Measurements from ENCODE around the gene CACNA1E. TPM values are rescaled to one million over a fixed set of nuclear protein-coding genes. Genes with fewer than 3 reads are reported as not detected.
A peak's percentile ranks its signal among the peaks of the same experiment; 100 is the strongest.

The CACNA1E gene
- total RNA-seq (2016; rRNA removed; fragmentation: Illumina TruSeq; extraction: Trizol), result not detected in 2 replicates
- not detected in 2 replicates for total RNA-seq (2016; cell fraction: cytosol; rRNA removed; fragmentation: Illumina TruSeq; extraction: Trizol; ENCODE audit: low read depth)
- total RNA-seq (2016; cell fraction: insoluble cytoplasmic fraction; rRNA removed; fragmentation: Illumina TruSeq; extraction: Trizol), result not detected in 2 replicates
- total RNA-seq (2016; cell fraction: membrane; rRNA removed; fragmentation: Illumina TruSeq; extraction: Trizol), result not detected in 2 replicates
- total RNA-seq (2016; cell fraction: nucleus; rRNA removed; fragmentation: Illumina TruSeq; extraction: Trizol), result not detected in 2 replicates
- polyA plus RNA-seq (2011; rRNA removed), result not detected in 2 replicates
- not detected in 2 replicates for polyA plus RNA-seq (2011; cell fraction: cytosol; rRNA removed)
- 0.02 TPM in 2 replicates for polyA plus RNA-seq (2011; cell fraction: nucleus; rRNA removed)
- not detected in 2 replicates for polyA plus RNA-seq (2012)
- not detected in 2 replicates for polyA plus RNA-seq (2016; cell fraction: cytosol; fragmentation: Illumina TruSeq; extraction: Trizol; ENCODE audit: low read depth)
- polyA plus RNA-seq (2016; cell fraction: insoluble cytoplasmic fraction; fragmentation: Illumina TruSeq; extraction: Trizol; ENCODE audit: low read depth), result not detected in 2 replicates
- polyA plus RNA-seq (2016; cell fraction: membrane; fragmentation: Illumina TruSeq; extraction: Trizol; ENCODE audit: low read depth), result not detected in 2 replicates
- not detected in 2 replicates for polyA plus RNA-seq (2016; cell fraction: nucleus; fragmentation: Illumina TruSeq; extraction: Trizol; ENCODE audit: insufficient read depth, low read depth)
- 0.02 TPM in 1 of 2 replicates, not detected in the other for polyA minus RNA-seq (2011; rRNA and poly(A)+ RNA removed; ENCODE audit: low replicate concordance)
- polyA minus RNA-seq (2011; cell fraction: cytosol; rRNA and poly(A)+ RNA removed), result not detected in 2 replicates
- not detected in 2 replicates for polyA minus RNA-seq (2011; cell fraction: nucleus; rRNA and poly(A)+ RNA removed)
- Bru-seq, nascent RNA, result percentile 10 among the genes with signal in this experiment
- BruChase-seq, experiment 1, labeled RNA remaining after a 6-hour chase, result percentile 7 among the genes with signal in this experiment
- percentile 11 among the genes with signal in this experiment for BruChase-seq, experiment 2, labeled RNA remaining after a 2-hour chase
- long read RNA-seq, experiment 1, result 0 reads
- long read RNA-seq, experiment 2, result 0 reads

DNA sequence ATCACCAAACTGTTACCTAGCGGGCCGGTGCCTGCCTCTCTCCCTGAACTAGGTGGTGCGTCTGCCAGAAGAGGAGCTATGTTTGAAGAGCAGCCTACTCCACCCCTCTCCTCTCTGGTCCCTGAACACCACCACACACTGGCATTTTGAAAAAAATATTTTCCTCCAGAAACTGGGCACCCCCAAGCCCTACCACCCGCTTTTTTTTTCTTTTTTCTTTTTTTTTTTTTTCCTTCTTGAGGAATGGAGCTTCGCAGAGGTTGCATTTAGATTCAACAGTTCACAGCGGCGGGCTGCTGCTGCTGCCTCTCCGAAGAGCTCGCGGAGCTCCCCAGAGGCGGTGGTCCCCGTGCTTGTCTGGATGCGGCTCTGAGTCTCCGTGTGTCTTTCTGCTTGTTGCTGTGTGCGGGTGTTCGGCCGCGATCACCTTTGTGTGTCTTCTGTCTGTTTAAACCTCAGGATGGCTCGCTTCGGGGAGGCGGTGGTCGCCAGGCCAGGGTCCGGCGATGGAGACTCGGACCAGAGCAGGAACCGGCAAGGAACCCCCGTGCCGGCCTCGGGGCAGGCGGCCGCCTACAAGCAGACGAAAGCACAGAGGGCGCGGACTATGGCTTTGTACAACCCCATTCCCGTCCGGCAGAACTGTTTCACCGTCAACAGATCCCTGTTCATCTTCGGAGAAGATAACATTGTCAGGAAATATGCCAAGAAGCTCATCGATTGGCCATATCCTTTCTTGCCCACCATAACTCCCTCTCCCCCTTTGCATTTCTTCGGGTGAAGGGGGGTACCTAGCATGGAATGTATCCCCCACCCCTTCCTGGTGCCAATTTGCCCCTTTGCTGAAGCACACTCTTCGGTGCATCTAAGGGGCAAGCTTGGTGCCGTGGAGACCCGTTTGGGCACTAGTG, at the start of gene CACNA1E:
TSS of gene CACNA1E (plus strand) at position 233 of the 911 bp plus-strand sequence. CDS start at position 461, 228 bp downstream.
- FAIRE-seq (no peak), ATAC-seq (no peak), DNase-seq (ENCODE audit: low spot score) (no peak)
- no peak within 1 kb of the TSS for H3K27ac ChIP-seq (ENCODE audit: extremely low read length, insufficient read depth, low read length)
- H3K27me3 ChIP-seq (ENCODE audit: control insufficient read depth in 1 of 2, insufficient read depth in 2 of 2, low read length in 2 of 2), result peaks cover 3 to 54% of the 10 kb centered on the region in 2 experiments; a peak in 3 of 5 replicates
- no peaks in the 10 kb centered on the region for H4K20me1 ChIP-seq (ENCODE audit: insufficient read depth, low read length)
- CTCF ChIA-PET (ENCODE audit: low intra/inter-chr PET ratio, low total read pairs), result no interaction called here
- no peak within 1 kb of the TSS for H3K9ac ChIP-seq (ENCODE audit: insufficient read depth, low read depth, low read length)
- in situ Hi-C loops (cut with HindIII; ENCODE audit: extremely low pct_ligation_motif_present, low pct_unique_long_range_greater_than_20kb) (loop anchor here (10.0 kb wide), 1 partner anchor 451 kb away; no protein-coding TSS in a partner anchor), intact Hi-C loops (cut with micrococcal nuclease; ENCODE audit: unreplicated experiment) (no loop called here)
- H3K79me2 ChIP-seq (ENCODE audit: insufficient read depth, low read length), result no peaks in the 10 kb centered on the region
- no peak within 1 kb of the TSS for H2AFZ ChIP-seq (ENCODE audit: low read length)
- BruUV-seq (replicated peaks), result no TSS peak
- no peak within 1 kb of the TSS for H3K4me3 ChIP-seq (replicated peaks in 1 of 3; ENCODE audit: insufficient read depth in 1 of 3, low read depth in 2 of 3, low read length in 3 of 3)
- H3K9me3 ChIP-seq (ENCODE audit: low read length), result no peaks in the 10 kb centered on the region
- TF ChIP-seq NR3C1 (CRISPR knock-in tag; IDR thresholded peaks at IDR 0.05) (no peak), ZBTB8A (CRISPR knock-in tag; IDR thresholded peaks at IDR 0.05; ENCODE audit: borderline replicate concordance, low read depth) (no peak), ZNF766 (CRISPR knock-in tag; IDR thresholded peaks at IDR 0.05; ENCODE audit: borderline replicate concordance) (no peak), ZNF205 (CRISPR knock-in tag; IDR thresholded peaks at IDR 0.05) (no peak), KAT8 (CRISPR knock-in tag; IDR thresholded peaks at IDR 0.05) (no peak), EZH2 (conservative IDR thresholded peaks at IDR 0.05; ENCODE audit: low read depth, low read length) (0 out of 2 replicates have a peak, but pooled peaks have one; percentile 50), ZZZ3 (CRISPR knock-in tag; IDR thresholded peaks at IDR 0.05; ENCODE audit: borderline replicate concordance) (no peak), ZNF879 (CRISPR knock-in tag; IDR thresholded peaks at IDR 0.05) (no peak)
- TF ChIP-seq, protein P1, sequence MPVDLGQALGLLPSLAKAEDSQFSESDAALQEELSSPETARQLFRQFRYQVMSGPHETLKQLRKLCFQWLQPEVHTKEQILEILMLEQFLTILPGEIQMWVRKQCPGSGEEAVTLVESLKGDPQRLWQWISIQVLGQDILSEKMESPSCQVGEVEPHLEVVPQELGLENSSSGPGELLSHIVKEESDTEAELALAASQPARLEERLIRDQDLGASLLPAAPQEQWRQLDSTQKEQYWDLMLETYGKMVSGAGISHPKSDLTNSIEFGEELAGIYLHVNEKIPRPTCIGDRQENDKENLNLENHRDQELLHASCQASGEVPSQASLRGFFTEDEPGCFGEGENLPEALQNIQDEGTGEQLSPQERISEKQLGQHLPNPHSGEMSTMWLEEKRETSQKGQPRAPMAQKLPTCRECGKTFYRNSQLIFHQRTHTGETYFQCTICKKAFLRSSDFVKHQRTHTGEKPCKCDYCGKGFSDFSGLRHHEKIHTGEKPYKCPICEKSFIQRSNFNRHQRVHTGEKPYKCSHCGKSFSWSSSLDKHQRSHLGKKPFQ (CRISPR knock-in tag; IDR thresholded peaks at IDR 0.05; ENCODE audit: insufficient replicate concordance), result no peak
- POLR2A ChIA-PET, result no interaction called here
- no peaks in the 10 kb centered on the region for H3K36me3 ChIP-seq (replicated peaks in 1 of 2; ENCODE audit: control insufficient read depth in 1 of 2, insufficient read depth in 2 of 2, low read length in 2 of 2)
- WGBS (ENCODE audit: low lambda C conversion rate), result 36% methylated on average over 23 of the region's 43 CpGs
- no peak within 1 kb of the TSS for H3K4me2 ChIP-seq (ENCODE audit: low read depth, low read length)
- no peaks in the 10 kb centered on the region for H3K4me1 ChIP-seq (ENCODE audit: insufficient read depth, low read length)

Measured in HepG2 (cell line).